Fibroblast of lung (primary cell): Measurements from ENCODE around the gene PATJ. TPM values are rescaled to one million over a fixed set of nuclear protein-coding genes. Genes with fewer than 3 reads are reported as not detected.
"Not testable (repeated sequence)": the region's sequence is repeated elsewhere in the genome, so short reads cannot be mapped to it uniquely, and the experiment has no call there.

Source experiments
- DNase-seq, 2 donors: peaks; one replicate each; pipeline versions ENCODE4 v3.0.0 to v3.0.0-alpha.2; 2010; ENCODE audit warnings: low read depth in 2 of 2
- H2AFZ ChIP-seq: 2 replicates; pipeline ENCODE4 v1.5.1; 2012; ENCODE audit warnings: low read length, control low read depth, inconsistent platforms
- H3K27ac ChIP-seq: 2 replicates; pipeline ENCODE4 v1.5.1; 2011; ENCODE audit warnings: low read length, control low read depth; ENCODE audit not compliant: insufficient read depth
- H3K27me3 ChIP-seq: 2 replicates; pipeline ENCODE4 v1.5.1; 2011; ENCODE audit warnings: mild to moderate bottlenecking, low read length; ENCODE audit not compliant: control insufficient read depth, insufficient read depth
- H3K36me3 ChIP-seq: 2 replicates; pipeline ENCODE4 v1.5.1; 2011; ENCODE audit warnings: low read length; ENCODE audit not compliant: control insufficient read depth, insufficient read depth
- H3K4me1 ChIP-seq: 2 replicates; pipeline ENCODE4 v1.5.1; 2011; ENCODE audit warnings: low read length; ENCODE audit not compliant: control insufficient read depth, insufficient read depth; ENCODE audit errors: extremely low read depth
- H3K4me2 ChIP-seq: 2 replicates; pipeline ENCODE4 v1.5.1; 2011; ENCODE audit warnings: low read length, control low read depth; ENCODE audit not compliant: insufficient read depth; ENCODE audit errors: extremely low read depth
- H3K4me3 ChIP-seq, 4 experiments: fragments of 200-600 bp in 1 of 4; sonication (generic) in 1 of 4; replicated peaks in 1 of 4; 2 replicates each; pipeline ENCODE4 v1.5.1; 2011 to 2016; ENCODE audit warnings: low read length in 4 of 4, low read depth in 3 of 4, mild to moderate bottlenecking in 3 of 4, control low read depth in 2 of 4, inconsistent platforms in 1 of 4, mixed read lengths in 1 of 4; ENCODE audit not compliant: insufficient read depth in 1 of 4; ENCODE audit errors: control extremely low read depth in 1 of 4
- H3K79me2 ChIP-seq: 2 replicates; pipeline ENCODE4 v1.5.1; 2012; ENCODE audit warnings: mild to moderate bottlenecking, low read length, inconsistent platforms; ENCODE audit not compliant: control insufficient read depth, insufficient read depth
- H3K9ac ChIP-seq: 2 replicates; pipeline ENCODE4 v1.5.1; 2011; ENCODE audit warnings: mild to moderate bottlenecking, low read length, control low read depth; ENCODE audit not compliant: insufficient read depth
- H3K9me3 ChIP-seq: 2 replicates; pipeline ENCODE4 v1.5.1; 2012; ENCODE audit warnings: low read depth, low read length; ENCODE audit not compliant: control insufficient read depth, insufficient read depth
- H4K20me1 ChIP-seq: 2 replicates; pipeline ENCODE4 v1.5.1; 2011; ENCODE audit warnings: low read length; ENCODE audit not compliant: control insufficient read depth, insufficient read depth; ENCODE audit errors: extremely low read depth
- EZH2 ChIP-seq: IDR thresholded peaks from 2 replicates; pipeline ENCODE4 v1.5.1; 2012; ENCODE audit warnings: low read length, control low read depth, mild to moderate bottlenecking; ENCODE audit errors: missing control alignments
- polyA plus RNA-seq, 2 donors: library from polyadenylated mRNA; depleted of rRNA in 1 of 2; stranded (reverse) in 1 of 2; unstranded in 1 of 2; fragments of >200 nt; gene quantifications; 2 replicates each; pipeline ENCODE4 v1.2.1, GENCODE V29; 2011 to 2012; ENCODE audit warnings: missing spikeins in 1 of 2
- total RNA-seq: library from RNA; depleted of rRNA; stranded (reverse); fragments of >200 nt; gene quantifications from 2 replicates; pipeline ENCODE4 v1.2.1, GENCODE V29; 2014
- TF ChIP-seq, protein P1 (sequence below), 2 donors: IDR thresholded peaks in 1 of 2; conservative IDR thresholded peaks in 1 of 2; 1 replicate in 1 of 2; 2 replicates in 1 of 2; pipeline ENCODE4 v1.5.1; 2011 to 2012; ENCODE audit warnings: low read length in 2 of 2, control low read depth in 1 of 2, inconsistent platforms in 1 of 2, low read depth in 1 of 2, mild to moderate bottlenecking in 1 of 2

The PATJ gene
- total and polyA plus RNA-seq, 2 donors (not counting 1 experiment from before 2014, with no cell fraction given) = 2.5 to 12.4 TPM

DNA sequence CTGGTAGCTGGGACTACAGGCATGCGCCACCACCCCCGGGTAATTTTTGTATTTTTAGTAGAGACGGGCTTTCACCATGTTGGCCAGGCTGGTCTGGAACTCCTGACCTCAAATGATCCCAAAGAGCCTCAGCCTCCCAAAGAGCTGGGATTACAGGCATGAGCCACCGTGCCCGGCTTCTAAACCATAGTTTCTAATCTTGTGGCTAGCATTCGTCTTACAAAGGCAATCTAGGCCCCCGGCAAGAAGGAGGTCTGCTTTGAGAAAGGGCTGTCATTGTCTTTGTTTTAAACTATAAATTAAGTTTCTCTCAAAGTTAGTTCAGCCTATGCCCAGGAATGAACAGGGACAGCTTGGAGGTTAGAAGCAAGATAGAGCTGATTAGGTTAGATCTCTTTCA, 442.1 kb downstream of the PATJ start:
- Histone ChIP-seq H3K4me2 (no peak overlapping the region), H3K4me3 (no peak overlapping the region), H3K36me3 (no peaks in the 10 kb centered on the region), H4K20me1 (no peaks in the 10 kb centered on the region), H3K9ac (no peak overlapping the region), H3K79me2 (no peaks in the 10 kb centered on the region), H3K27me3 (no peaks in the 10 kb centered on the region), H3K9me3 (no peaks in the 10 kb centered on the region), H3K4me1 (no peaks in the 10 kb centered on the region), H3K27ac (no peak overlapping the region), H2AFZ (no peak overlapping the region)
- TF ChIP-seq EZH2 = no peak
- TF ChIP-seq, protein P1, sequence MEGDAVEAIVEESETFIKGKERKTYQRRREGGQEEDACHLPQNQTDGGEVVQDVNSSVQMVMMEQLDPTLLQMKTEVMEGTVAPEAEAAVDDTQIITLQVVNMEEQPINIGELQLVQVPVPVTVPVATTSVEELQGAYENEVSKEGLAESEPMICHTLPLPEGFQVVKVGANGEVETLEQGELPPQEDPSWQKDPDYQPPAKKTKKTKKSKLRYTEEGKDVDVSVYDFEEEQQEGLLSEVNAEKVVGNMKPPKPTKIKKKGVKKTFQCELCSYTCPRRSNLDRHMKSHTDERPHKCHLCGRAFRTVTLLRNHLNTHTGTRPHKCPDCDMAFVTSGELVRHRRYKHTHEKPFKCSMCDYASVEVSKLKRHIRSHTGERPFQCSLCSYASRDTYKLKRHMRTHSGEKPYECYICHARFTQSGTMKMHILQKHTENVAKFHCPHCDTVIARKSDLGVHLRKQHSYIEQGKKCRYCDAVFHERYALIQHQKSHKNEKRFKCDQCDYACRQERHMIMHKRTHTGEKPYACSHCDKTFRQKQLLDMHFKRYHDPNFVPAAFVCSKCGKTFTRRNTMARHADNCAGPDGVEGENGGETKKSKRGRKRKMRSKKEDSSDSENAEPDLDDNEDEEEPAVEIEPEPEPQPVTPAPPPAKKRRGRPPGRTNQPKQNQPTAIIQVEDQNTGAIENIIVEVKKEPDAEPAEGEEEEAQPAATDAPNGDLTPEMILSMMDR (conservative IDR thresholded peaks at IDR 0.05 in 1 of 2, IDR thresholded peaks at IDR 0.05 in 1 of 2; ENCODE audit: low read depth in 1 of 2, low read length in 2 of 2) = no peak
- DNase-seq = no peak

DNA sequence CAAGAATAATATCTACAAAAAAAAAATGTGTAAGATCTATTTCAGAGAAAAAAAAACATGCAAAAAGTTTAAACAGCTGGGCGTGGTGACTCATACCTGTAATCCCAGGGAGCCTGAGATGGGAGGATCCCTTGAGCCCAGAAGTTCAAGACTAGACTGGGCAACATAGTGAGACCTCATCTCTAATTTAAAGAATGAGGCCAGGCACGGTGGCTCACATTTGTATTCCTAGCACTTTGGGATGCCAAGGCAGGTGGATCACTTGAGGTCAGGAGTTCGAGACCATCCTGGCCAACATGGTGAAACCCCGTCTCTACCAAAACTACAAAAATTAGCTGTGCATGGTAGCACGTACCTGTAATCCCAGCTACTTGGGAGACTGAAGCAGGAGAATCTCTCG, 443.0 kb downstream of the PATJ start:
- not testable (repeated sequence) for H3K27ac ChIP-seq, H3K36me3 ChIP-seq, H4K20me1 ChIP-seq, H3K9me3 ChIP-seq, H3K9ac ChIP-seq, H2AFZ ChIP-seq, H3K4me3 ChIP-seq, H3K4me2 ChIP-seq, DNase-seq, H3K27me3 ChIP-seq, H3K4me1 ChIP-seq, H3K79me2 ChIP-seq

DNA sequence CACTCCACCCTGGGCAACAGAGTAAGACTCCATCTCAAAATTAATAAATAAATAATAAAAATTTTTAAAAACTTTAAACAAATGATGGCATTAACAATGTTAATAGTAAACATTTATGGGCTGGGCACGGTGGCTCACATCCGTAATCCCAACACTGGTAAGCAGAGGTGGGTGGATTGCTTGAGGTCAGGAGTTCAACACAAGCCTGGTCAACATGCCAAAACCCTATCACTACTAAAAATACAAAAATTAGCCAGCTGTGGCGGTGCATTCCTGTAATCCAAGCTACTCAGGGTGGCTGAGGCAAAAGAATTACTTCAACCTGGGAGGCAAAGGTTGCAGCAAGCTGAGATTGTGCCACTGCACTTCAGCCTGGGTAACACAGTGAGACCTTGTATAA, 443.4 kb downstream of the PATJ start:
- TF ChIP-seq, protein P1 (conservative IDR thresholded peaks at IDR 0.05 in 1 of 2, IDR thresholded peaks at IDR 0.05 in 1 of 2; ENCODE audit: low read depth in 1 of 2, low read length in 2 of 2) = no peak
- TF ChIP-seq EZH2 = no peak
- Histone ChIP-seq H3K27ac (no peak overlapping the region), H4K20me1 (no peaks in the 10 kb centered on the region), H3K27me3 (no peaks in the 10 kb centered on the region), H3K4me3 (no peak overlapping the region), H3K79me2 (no peaks in the 10 kb centered on the region), H3K9ac (no peak overlapping the region), H2AFZ (no peak overlapping the region), H3K4me2 (no peak overlapping the region), H3K9me3 (no peaks in the 10 kb centered on the region), H3K36me3 (no peaks in the 10 kb centered on the region), H3K4me1 (no peaks in the 10 kb centered on the region)
- no peak for DNase-seq
